HCT116 (cell line): ENCODE measurements around the gene FLT3LG. TPM values are rescaled to one million over a fixed set of nuclear protein-coding genes. Genes with fewer than 3 reads are reported as not detected.
A peak's percentile ranks its signal among the peaks of the same experiment; 100 is the strongest.

Experiments used
- ATAC-seq: fragments of 200-7000 bp; cut with Tn5 transposase; 2 replicates; pipeline ENCODE4 v1.9.1; 2020; ENCODE audit warnings: mild to moderate bottlenecking, moderate library complexity
- BruUV-seq: library from RNA; stranded (reverse); fragments of 400-500 nt; replicated peaks from 2 replicates; lab custom pipeline; 2021; lab: Mats Ljungman, UMichigan
- CTCF ChIA-PET: fragments of 300-600 bp; sonication (Branson Sonifier 250); formaldehyde crosslinking; loops from one replicate; lab custom pipeline; 2021; ENCODE audit warnings: antibody characterized with exemption; lab: Charles Lee
- POLR2A ChIA-PET: fragments of 300-600, 350-600 bp; sonication (Branson Sonifier 250); formaldehyde crosslinking; loops from one replicate; lab custom pipeline; 2021; ENCODE audit warnings: antibody characterized with exemption; lab: Charles Lee
- RAD21 ChIA-PET, 2 experiments: fragments of 300-600 bp; sonication (Branson Sonifier 250); formaldehyde crosslinking; loops; one replicate each; lab custom pipeline; 2023; ENCODE audit warnings: low total read pairs in 2 of 2; ENCODE audit not compliant: uncharacterized antibody in 2 of 2, unreplicated experiment in 2 of 2, low non-redundant PET in 1 of 2; lab: Charles Lee
- DNase-seq: peaks from one replicate; pipeline ENCODE4 v3.0.0-alpha.2; 2010; ENCODE audit warnings: low read depth, low spot score
- H2AFZ ChIP-seq: fragments of 200-600 bp; shearing (Covaris generic), sonication (generic); 2 replicates; pipeline ENCODE4 v1.6.1; 2017; ENCODE audit warnings: low read depth, mixed run types, mixed read lengths, antibody characterized with exemption, low read length; ENCODE audit not compliant: poor library complexity, severe bottlenecking
- H3K27ac ChIP-seq: 2 replicates; pipeline ENCODE4 v1.5.1; 2012; ENCODE audit warnings: low read depth, low read length
- H3K27me3 ChIP-seq: fragments of 200-600 bp; sonication (generic); 2 replicates; pipeline ENCODE4 v1.6.1; 2016; ENCODE audit warnings: mixed run types, low read length, mixed read lengths; ENCODE audit not compliant: insufficient read depth
- H3K36me3 ChIP-seq, 2 experiments: fragments of 200-500 bp in 1 of 2; fragments of 200-600 bp in 1 of 2; sonication (Bioruptor generic) in 1 of 2; sonication (generic) in 1 of 2; 2 replicates each; pipeline versions ENCODE4 v1.5.1 to v1.6.1; 2014 to 2016; ENCODE audit warnings: low read length in 2 of 2, inconsistent platforms in 1 of 2, mixed read lengths in 1 of 2, mixed run types in 1 of 2; ENCODE audit not compliant: insufficient read depth in 2 of 2, control insufficient read depth in 1 of 2
- H3K4me1 ChIP-seq, 2 experiments: fragments of 200-600 bp in 1 of 2; sonication (generic) in 1 of 2; 2 replicates each; pipeline versions ENCODE4 v1.5.1 to v1.6.1; 2012 to 2017; ENCODE audit warnings: low read length in 2 of 2, inconsistent platforms in 1 of 2, mild to moderate bottlenecking in 1 of 2, mixed read lengths in 1 of 2, mixed run types in 1 of 2, moderate library complexity in 1 of 2; ENCODE audit not compliant: insufficient read depth in 2 of 2, control insufficient read depth in 1 of 2
- H3K4me2 ChIP-seq: fragments of 200-600 bp; sonication (generic); 2 replicates; pipeline ENCODE4 v1.6.1; 2017; ENCODE audit warnings: mixed run types, low read length, mixed read lengths
- H3K4me3 ChIP-seq, 2 experiments: fragments of 200-600 bp in 1 of 2; sonication (generic) in 1 of 2; replicated peaks in 1 of 2; 2 replicates each; pipeline ENCODE4 v1.5.1; 2011 to 2016; ENCODE audit warnings: low read length in 2 of 2, control low read depth in 1 of 2, low read depth in 1 of 2, mild to moderate bottlenecking in 1 of 2, mixed read lengths in 1 of 2, mixed run types in 1 of 2
- H3K79me2 ChIP-seq: fragments of 200-600 bp; sonication (generic); 2 replicates; pipeline ENCODE4 v1.6.1; 2017; ENCODE audit warnings: mild to moderate bottlenecking, mixed run types, low read length, moderate library complexity, mixed read lengths; ENCODE audit not compliant: insufficient read depth
- H3K9ac ChIP-seq: fragments of 200-600 bp; sonication (generic); 2 replicates; pipeline ENCODE4 v1.6.1; 2016; ENCODE audit warnings: low read length, mixed read lengths
- H3K9me2 ChIP-seq: fragments of 200-600 bp; sonication (generic), shearing (Covaris generic); 2 replicates; pipeline ENCODE4 v1.6.1; 2017; ENCODE audit warnings: mixed run types, mild to moderate bottlenecking, moderate library complexity; ENCODE audit not compliant: insufficient read depth
- H3K9me3 ChIP-seq, 2 experiments: fragments of 200-500 bp in 1 of 2; fragments of 200-600 bp in 1 of 2; sonication (Bioruptor generic) in 1 of 2; sonication (generic) in 1 of 2; 2 replicates each; pipeline ENCODE4 v1.6.1; 2014 to 2017; ENCODE audit warnings: low read length in 2 of 2, mixed read lengths in 2 of 2, inconsistent platforms in 1 of 2, low read depth in 1 of 2, mild to moderate bottlenecking in 1 of 2, mixed run types in 1 of 2, moderate library complexity in 1 of 2; ENCODE audit not compliant: control insufficient read depth in 1 of 2, insufficient read depth in 1 of 2
- H4K20me1 ChIP-seq: fragments of 200-600 bp; sonication (generic), shearing (Covaris generic); 2 replicates; pipeline ENCODE4 v1.6.1; 2017; ENCODE audit warnings: mixed run types, mild to moderate bottlenecking, moderate library complexity; ENCODE audit not compliant: insufficient read depth
- CEBPB ChIP-seq: IDR thresholded peaks from 2 replicates; pipeline ENCODE4 v1.6.1; 2012; ENCODE audit warnings: low read depth
- ELF1 ChIP-seq: IDR thresholded peaks from 2 replicates; pipeline ENCODE4 v1.6.1; 2012; ENCODE audit warnings: low read depth, borderline replicate concordance
- EZH2 ChIP-seq: fragments of 200-600 bp; sonication (generic); IDR thresholded peaks from 2 replicates; pipeline ENCODE4 v1.6.1; 2017; ENCODE audit warnings: antibody characterized with exemption, mixed run types
- intact Hi-C: fragments of 100-400 bp; cut with micrococcal nuclease; formaldehyde crosslinking; loops from 2 replicates; pipeline ENCODE4 v1.10.0; 2022
- total RNA-seq: library from RNA; stranded (reverse); gene quantifications from one replicate; pipeline ENCODE4 v1.2.1, GENCODE V29; 2021; ENCODE audit not compliant: unreplicated experiment
- TF ChIP-seq, protein P1 (sequence below): IDR thresholded peaks from 2 replicates; pipeline ENCODE4 v1.6.1; 2011; ENCODE audit warnings: mild to moderate bottlenecking, low read length, moderate library complexity; ENCODE audit not compliant: insufficient replicate concordance; ENCODE audit errors: extremely low read depth

FLT3LG gene
- total RNA-seq, 1 experiment from 2014 or later = 3.8 TPM

DNA sequence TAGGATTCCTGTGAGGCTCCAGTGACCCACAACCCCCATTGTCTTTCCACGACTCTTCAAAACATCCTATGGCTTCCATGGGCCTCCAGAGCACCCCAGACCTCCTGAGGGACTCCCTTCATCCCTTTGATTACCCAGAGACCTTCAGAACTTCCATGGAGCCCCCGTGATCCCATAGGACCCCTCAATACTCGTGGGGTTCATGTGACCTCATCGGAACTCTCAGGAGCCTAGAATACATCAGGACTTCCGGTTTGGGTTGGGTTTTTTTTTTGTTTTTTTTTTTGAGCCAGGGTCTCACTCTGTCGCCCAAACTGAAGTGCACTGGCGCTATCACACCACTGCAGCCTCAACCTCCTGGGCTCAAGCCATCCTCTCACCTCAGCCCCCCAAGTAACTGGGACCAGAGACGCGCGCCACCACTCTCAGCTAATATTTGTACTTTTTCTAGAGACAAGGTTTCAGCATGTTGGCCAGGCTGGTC, 20.2 kb upstream of the FLT3LG start:
- ChIA-PET POLR2A (interaction anchor here (0.7 to 2.9 kb wide), 13 partner anchors 11 to 1091 kb away, joined by 3 to 17 read pairs (median 4); partner anchors contain the start of genes DKKL1, RPS11 and TMEM143), CTCF (interaction anchor here (1.0 to 2.0 kb wide), 9 partner anchors 20 to 460 kb away, joined by 3 to 11 read pairs (median 5); partner anchors contain the start of genes FLT3LG, GYS1 and RUVBL2), RAD21 (no interaction called here)
- Histone ChIP-seq H3K4me3 (peak overlapping the region; percentile 98 to 100), H2AFZ (no peak overlapping the region), H3K27me3 (no peaks in the 10 kb centered on the region), H3K9me3 (no peaks in the 10 kb centered on the region), H3K4me2 (peak overlapping the region; percentile 90), H3K27ac (peak overlapping the region; percentile 91), H3K9me2 (no peaks in the 10 kb centered on the region), H4K20me1 (no peaks in the 10 kb centered on the region), H3K4me1 (peaks cover 14 to 26% of the 10 kb centered on the region in 2 experiments; a peak in 3 of 4 replicates), H3K36me3 (peaks cover 6 to 7% of the 10 kb centered on the region in 2 experiments; a peak in 2 of 4 replicates), H3K79me2 (peaks cover 41% of the 10 kb centered on the region), H3K9ac (peak overlapping the region; percentile 99)
- TF ChIP-seq, protein P1, sequence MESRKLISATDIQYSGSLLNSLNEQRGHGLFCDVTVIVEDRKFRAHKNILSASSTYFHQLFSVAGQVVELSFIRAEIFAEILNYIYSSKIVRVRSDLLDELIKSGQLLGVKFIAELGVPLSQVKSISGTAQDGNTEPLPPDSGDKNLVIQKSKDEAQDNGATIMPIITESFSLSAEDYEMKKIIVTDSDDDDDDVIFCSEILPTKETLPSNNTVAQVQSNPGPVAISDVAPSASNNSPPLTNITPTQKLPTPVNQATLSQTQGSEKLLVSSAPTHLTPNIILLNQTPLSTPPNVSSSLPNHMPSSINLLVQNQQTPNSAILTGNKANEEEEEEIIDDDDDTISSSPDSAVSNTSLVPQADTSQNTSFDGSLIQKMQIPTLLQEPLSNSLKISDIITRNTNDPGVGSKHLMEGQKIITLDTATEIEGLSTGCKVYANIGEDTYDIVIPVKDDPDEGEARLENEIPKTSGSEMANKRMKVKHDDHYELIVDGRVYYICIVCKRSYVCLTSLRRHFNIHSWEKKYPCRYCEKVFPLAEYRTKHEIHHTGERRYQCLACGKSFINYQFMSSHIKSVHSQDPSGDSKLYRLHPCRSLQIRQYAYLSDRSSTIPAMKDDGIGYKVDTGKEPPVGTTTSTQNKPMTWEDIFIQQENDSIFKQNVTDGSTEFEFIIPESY = no peak
- no peak; the same call in 1 of the 2 replicates for TF ChIP-seq ELF1
- TSS peak; percentile 94 for BruUV-seq
- ATAC-seq (peak; percentile 1; the same call in 1 of the 2 replicates), DNase-seq (no peak)
- intact Hi-C loops = no loop called here

DNA sequence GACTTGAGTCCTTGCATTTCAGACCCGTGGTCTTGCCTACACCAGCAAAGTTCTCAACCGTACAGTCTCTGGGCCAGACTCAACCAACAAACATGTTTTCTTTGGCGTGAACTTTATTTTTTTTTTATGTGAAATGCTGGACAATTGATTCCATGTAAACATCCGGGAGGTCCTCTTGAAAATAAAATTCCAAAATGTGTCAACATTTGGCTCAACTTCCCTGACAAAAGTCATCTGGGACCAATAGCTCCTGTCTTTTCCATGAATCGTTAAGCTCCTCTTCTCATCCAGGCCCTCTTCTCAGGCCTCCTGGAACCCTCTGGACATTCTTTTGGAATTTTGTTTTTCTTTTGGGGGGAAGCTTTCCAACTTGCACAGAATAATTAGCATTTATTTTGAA, 18.2 kb upstream of the FLT3LG start:
- intact Hi-C loops = no loop called here
- no peaks in the 10 kb centered on the region for H3K9me3 ChIP-seq
- H3K79me2 ChIP-seq = peaks cover 24% of the 10 kb centered on the region
- no peak overlapping the region for H3K4me3 ChIP-seq
- H3K27me3 ChIP-seq = no peaks in the 10 kb centered on the region
- ATAC-seq (no peak), DNase-seq (no peak)
- BruUV-seq = no TSS peak
- peaks cover 10 to 20% of the 10 kb centered on the region in 2 experiments; a peak in 2 of 4 replicates for H3K4me1 ChIP-seq
- no peaks in the 10 kb centered on the region for H3K9me2 ChIP-seq
- ChIA-PET RAD21 (no interaction called here), CTCF (interaction anchor here (1.5 kb wide), 1 partner anchor 18 kb away, joined by 5 read pairs; the partner anchor contains the start of gene FLT3LG), POLR2A (interaction anchor here (1.5 kb wide), 1 partner anchor 39 kb away, joined by 5 read pairs; no protein-coding TSS in a partner anchor)
- no peak overlapping the region for H3K9ac ChIP-seq
- H2AFZ ChIP-seq = no peak overlapping the region
- no peaks in the 10 kb centered on the region for H3K36me3 ChIP-seq
- H3K4me2 ChIP-seq = no peak overlapping the region
- no peak for TF ChIP-seq EZH2
- no peak for TF ChIP-seq CEBPB
- no peak overlapping the region for H3K27ac ChIP-seq
- H4K20me1 ChIP-seq = no peaks in the 10 kb centered on the region
